Endodermal cell (in vitro differentiated cells): ENCODE results near the gene NAV2. TPM values are rescaled to one million over a fixed set of nuclear protein-coding genes. Genes with fewer than 3 reads are reported as not detected.

ENCODE experiments used
- DNase-seq: peaks from one replicate; pipeline ENCODE4 v3.0.0-alpha.2; 2017
- H3K27ac ChIP-seq: 2 replicates; pipeline ENCODE4 v1.5.1; 2013; ENCODE audit warnings: mild to moderate bottlenecking, low read depth, low read length, moderate library complexity
- H3K27me3 ChIP-seq: 2 replicates; pipeline ENCODE4 v1.6.1; 2013; ENCODE audit warnings: mild to moderate bottlenecking, low read length, moderate library complexity; ENCODE audit not compliant: insufficient read depth, control insufficient read depth, poor library complexity, severe bottlenecking
- H3K36me3 ChIP-seq: 2 replicates; pipeline ENCODE4 v1.7.0; 2013; ENCODE audit warnings: mild to moderate bottlenecking, low read length, moderate library complexity; ENCODE audit not compliant: control insufficient read depth, insufficient read depth
- H3K4me1 ChIP-seq: one replicate; pipeline ENCODE4 v1.7.0; 2013; ENCODE audit warnings: low read length; ENCODE audit not compliant: control insufficient read depth, insufficient read depth
- H3K4me3 ChIP-seq: 2 replicates; pipeline ENCODE4 v1.5.1; 2013; ENCODE audit warnings: mild to moderate bottlenecking, low read length, moderate library complexity
- H3K9ac ChIP-seq: 2 replicates; pipeline ENCODE4 v1.6.1; 2013; ENCODE audit warnings: mild to moderate bottlenecking, low read length, moderate library complexity; ENCODE audit not compliant: poor library complexity, severe bottlenecking; ENCODE audit errors: extremely low read depth
- H3K9me3 ChIP-seq: 2 replicates; pipeline ENCODE4 v1.6.1; 2013; ENCODE audit warnings: mild to moderate bottlenecking, low read length, moderate library complexity; ENCODE audit not compliant: control insufficient read depth
- H3K27ac Mint-ChIP-seq: 2 replicates; pipeline ENCODE4 v1.8.0; 2020; ENCODE audit warnings: mixed read lengths
- H3K27me3 Mint-ChIP-seq: 2 replicates; pipeline ENCODE4 v1.8.0; 2021; ENCODE audit warnings: mild to moderate bottlenecking, mixed read lengths; ENCODE audit not compliant: insufficient read depth
- H3K36me3 Mint-ChIP-seq: 2 replicates; pipeline ENCODE4 v1.8.0; 2020; ENCODE audit warnings: low read depth, mixed read lengths
- H3K4me1 Mint-ChIP-seq: 2 replicates; pipeline ENCODE4 v1.8.0; 2020; ENCODE audit warnings: mixed read lengths
- H3K4me3 Mint-ChIP-seq: 2 replicates; pipeline ENCODE4 v1.8.0; 2020; ENCODE audit warnings: mild to moderate bottlenecking, moderate library complexity, mixed read lengths
- H3K9me3 Mint-ChIP-seq: 2 replicates; pipeline ENCODE4 v1.8.0; 2020; ENCODE audit warnings: mild to moderate bottlenecking, mixed read lengths
- CTCF ChIP-seq: fragments of 200-600 bp; sonication (generic); conservative IDR thresholded peaks from 2 replicates; pipeline ENCODE4 v1.5.0; 2021; ENCODE audit warnings: antibody characterized with exemption, mild to moderate bottlenecking
- WGBS, 2 experiments: methylation state at CpG; one replicate each; pipeline versions ENCODE4 v1.1.5 to v1.1.7; 2013; ENCODE audit warnings: missing lambda C conversion rate in 2 of 2, mixed read lengths in 1 of 2; ENCODE audit not compliant: insufficient coverage in 1 of 2, insufficient read length in 1 of 2; 5-methylcytosine and 5-hydroxymethylcytosine counted together
- total RNA-seq, 2 donors: library from RNA; stranded (reverse); fragmentation: NEBNext Ultra II Directional in 1 of 2; extraction: Animal tissue kit (Norgen Biotek cat#: 25700) in 1 of 2; gene quantifications; 2 replicates in 1 of 2; 3 replicates in 1 of 2; pipeline ENCODE4 v1.2.1, GENCODE V29; 2021

The NAV2 gene
- total RNA-seq, 2 donors from 2014 or later = 37.1 to 42.4 TPM

- Mint-ChIP-seq H3K4me1 (peaks cover 3% of the 10 kb centered on the region), H3K9me3 (no peaks in the 10 kb centered on the region), H3K4me3 (no peak overlapping the region), H3K27me3 (no peaks in the 10 kb centered on the region), H3K36me3 (peaks cover 55% of the 10 kb centered on the region), H3K27ac (no peak overlapping the region)
- H3K36me3 ChIP-seq = peaks cover 12% of the 10 kb centered on the region
- 86 to 95% methylated on average over 4 to 5 of the region's 5 CpGs for WGBS, 2 experiments
- H3K27ac ChIP-seq = no peak overlapping the region
- no peak overlapping the region for H3K4me3 ChIP-seq
- H3K9ac ChIP-seq = no peak overlapping the region
- TF ChIP-seq CTCF = no peak
- H3K9me3 ChIP-seq = no peaks in the 10 kb centered on the region
- H3K27me3 ChIP-seq = no peaks in the 10 kb centered on the region
- H3K4me1 ChIP-seq = no peaks in the 10 kb centered on the region
- DNase-seq = no peak
Measured at GRCh38 chr11:20113149-20113438, 400.5 kb downstream of the NAV2 start.

- Mint-ChIP-seq H3K27ac (no peak overlapping the region), H3K4me3 (no peak overlapping the region), H3K9me3 (no peaks in the 10 kb centered on the region), H3K36me3 (peaks cover 60% of the 10 kb centered on the region), H3K27me3 (no peaks in the 10 kb centered on the region), H3K4me1 (peaks cover 3% of the 10 kb centered on the region)
- no peak overlapping the region for H3K27ac ChIP-seq
- H3K4me1 ChIP-seq = no peaks in the 10 kb centered on the region
- no peak for DNase-seq
- H3K27me3 ChIP-seq = no peaks in the 10 kb centered on the region
- peaks cover 8% of the 10 kb centered on the region for H3K36me3 ChIP-seq
- H3K4me3 ChIP-seq = no peak overlapping the region
- no peaks in the 10 kb centered on the region for H3K9me3 ChIP-seq
- 94% methylated on average over 10 of the region's 10 CpGs for WGBS, 2 experiments
- TF ChIP-seq CTCF = no peak
- no peak overlapping the region for H3K9ac ChIP-seq
Measured at GRCh38 chr11:20114588-20114987, 402.0 kb downstream of the NAV2 start.

- Mint-ChIP-seq H3K4me3 (no peak overlapping the region), H3K27me3 (no peaks in the 10 kb centered on the region), H3K36me3 (peaks cover 58% of the 10 kb centered on the region), H3K4me1 (peaks cover 3% of the 10 kb centered on the region), H3K27ac (no peak overlapping the region), H3K9me3 (no peaks in the 10 kb centered on the region)
- Histone ChIP-seq H3K27ac (no peak overlapping the region), H3K4me3 (no peak overlapping the region), H3K27me3 (no peaks in the 10 kb centered on the region), H3K9ac (no peak overlapping the region), H3K36me3 (peaks cover 8% of the 10 kb centered on the region), H3K4me1 (no peaks in the 10 kb centered on the region), H3K9me3 (no peaks in the 10 kb centered on the region)
- WGBS, 2 experiments = 0% methylated on average over 1 of the region's 1 CpG
- no peak for TF ChIP-seq CTCF
- DNase-seq = no peak
Measured at GRCh38 chr11:20116825-20117224, 404.2 kb downstream of the NAV2 start.
